HG03460 (cell line): Measurements from ENCODE around the gene SOX21.
A peak's percentile ranks its signal among the peaks of the same experiment; 100 is the strongest.

Experiments
- ATAC-seq: cut with Tn5 transposase; IDR thresholded peaks from one replicate; pipeline ENCODE4 v1.9.1; 2021; ENCODE audit not compliant: unreplicated experiment

Gene SOX21

GRCh38 chr13:94679614-94680013 is 32.7 kb downstream of the SOX21 start:
- no peak for ATAC-seq

- no peak for ATAC-seq
Measured at GRCh38 chr13:94678845-94679244, 33.5 kb downstream of the SOX21 start.

DNA sequence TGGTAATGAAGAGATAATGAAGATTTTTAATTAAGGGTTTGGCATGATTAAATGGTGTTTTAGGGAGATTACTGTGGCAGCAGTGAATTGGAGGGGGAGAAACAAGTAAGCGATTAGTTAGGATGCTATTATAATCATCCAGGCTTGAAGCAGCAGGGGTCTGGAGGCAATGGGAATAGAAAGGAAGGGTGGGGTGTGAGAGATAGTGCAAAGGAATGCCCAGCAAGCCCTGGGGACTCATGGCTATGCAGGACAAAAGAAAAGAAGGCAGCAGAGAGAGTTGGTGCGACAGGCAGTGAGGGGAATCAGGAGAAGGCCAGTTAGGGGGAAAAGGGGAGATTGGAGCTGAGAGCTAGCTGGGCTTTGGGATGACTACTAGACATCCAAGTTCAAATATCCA is 34.5 kb downstream of the SOX21 start:
- ATAC-seq, result no peak

DNA sequence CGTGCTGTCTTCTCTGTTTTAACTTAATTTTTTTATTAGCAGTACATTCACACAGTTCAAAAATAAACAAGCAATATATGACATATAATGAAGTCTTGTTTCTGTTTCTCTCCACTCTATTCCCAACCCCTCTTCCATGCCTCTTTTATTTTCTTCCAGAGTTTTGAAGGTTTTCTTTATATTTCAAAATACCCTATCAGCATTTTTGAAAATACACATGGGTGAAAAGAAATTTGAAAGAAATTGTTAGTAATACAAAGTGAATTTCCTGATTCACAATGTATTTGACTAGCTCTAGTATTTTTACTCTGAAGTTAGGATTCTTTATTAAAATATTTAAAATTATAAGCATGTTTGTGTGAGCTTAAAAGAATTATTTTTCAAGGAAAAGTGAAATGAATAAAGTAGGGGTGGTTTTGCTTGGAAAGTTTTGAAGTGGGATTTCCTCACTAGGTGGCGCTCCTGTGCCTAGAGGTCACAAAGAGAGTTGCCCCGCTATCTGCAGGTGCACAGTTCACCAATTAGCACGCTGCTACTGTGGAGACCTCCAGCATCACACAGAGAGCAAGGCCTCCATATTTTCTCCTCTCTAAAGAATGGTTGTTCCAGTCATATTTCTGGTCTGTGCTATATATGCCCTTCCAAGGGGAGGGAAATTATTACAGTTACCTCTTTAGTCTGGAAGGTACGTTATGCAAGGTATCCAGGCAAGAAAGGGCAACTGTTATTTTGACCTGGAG is 37.6 kb downstream of the SOX21 start:
- ATAC-seq, result peak; percentile 64

- ATAC-seq, result no peak
Measured at GRCh38 chr13:94673851-94674250, 38.5 kb downstream of the SOX21 start.

- ATAC-seq, result no peak
Measured at GRCh38 chr13:94672400-94672799, 39.9 kb downstream of the SOX21 start.

GRCh38 chr13:94667190-94667589 is 45.2 kb downstream of the SOX21 start:
- no peak for ATAC-seq

DNA sequence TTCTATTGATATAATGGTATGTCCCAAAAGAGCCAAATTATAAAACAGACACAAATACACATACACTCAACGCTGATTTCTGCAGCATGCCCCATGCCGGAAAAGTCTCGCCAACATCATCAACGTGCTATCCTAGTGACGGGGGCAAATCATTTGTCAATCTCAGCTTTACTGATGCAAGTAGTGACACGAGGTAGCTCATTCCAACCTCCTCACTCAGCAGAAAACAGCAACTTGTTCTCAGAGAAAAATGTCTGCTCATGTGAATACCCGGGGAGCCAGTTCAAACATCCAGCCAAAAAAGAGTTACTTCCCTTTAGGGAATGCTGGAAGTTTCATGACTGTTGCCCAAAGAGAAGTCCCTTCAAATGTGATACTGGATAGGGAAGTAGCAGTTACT is 46.3 kb downstream of the SOX21 start:
- no peak for ATAC-seq

DNA sequence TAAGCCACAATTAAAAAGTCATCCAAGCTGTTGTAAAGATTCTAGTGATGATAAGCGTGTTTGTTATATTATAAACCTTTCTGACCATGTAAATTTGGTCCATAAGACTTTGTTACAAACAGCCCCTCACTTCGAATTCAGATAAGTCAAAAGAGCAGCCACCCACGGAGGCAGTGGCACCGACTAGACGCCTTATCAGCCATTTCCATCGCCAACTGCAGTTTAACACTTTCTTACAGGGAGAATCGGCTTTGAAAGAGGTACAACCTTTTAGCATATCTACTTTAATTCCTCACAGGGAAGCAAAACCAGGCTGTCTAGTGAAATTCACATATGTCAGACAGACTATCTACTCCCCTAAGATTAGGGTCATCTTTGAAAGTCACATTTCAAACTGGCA is 47.5 kb downstream of the SOX21 start:
- no peak for ATAC-seq

DNA sequence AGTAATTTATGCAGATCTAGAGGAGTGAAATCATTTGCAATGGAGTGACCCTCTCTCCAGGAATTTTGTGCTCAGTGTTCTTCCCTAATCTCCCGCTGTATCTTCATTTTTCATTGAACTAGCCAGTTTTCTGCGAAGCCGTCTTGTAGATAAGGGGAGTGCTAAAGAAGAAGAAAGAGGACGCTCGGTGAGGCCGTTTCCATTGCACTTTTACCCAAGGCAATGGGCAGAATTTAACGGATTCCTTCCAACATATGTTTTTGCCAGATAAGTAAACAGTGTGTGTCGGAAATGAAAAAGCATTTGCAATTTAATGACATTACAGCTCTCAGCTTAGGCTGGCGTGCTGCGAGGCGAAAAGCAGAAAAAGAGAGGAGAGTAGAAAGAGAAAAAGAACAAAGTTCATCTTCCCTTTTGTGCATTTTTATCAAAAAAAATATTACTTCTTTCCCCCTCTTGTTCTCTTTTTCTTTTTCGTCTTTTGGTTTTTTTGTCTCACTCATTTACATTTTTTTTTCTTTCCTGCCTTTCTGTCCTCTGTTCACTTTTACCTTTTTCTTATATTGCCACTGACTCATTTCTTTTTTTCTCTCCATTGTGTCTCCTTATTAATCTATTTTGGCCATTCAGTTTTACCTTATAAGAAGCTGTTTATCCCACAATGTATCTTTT is 49.9 kb downstream of the SOX21 start:
- ATAC-seq, result no peak

DNA sequence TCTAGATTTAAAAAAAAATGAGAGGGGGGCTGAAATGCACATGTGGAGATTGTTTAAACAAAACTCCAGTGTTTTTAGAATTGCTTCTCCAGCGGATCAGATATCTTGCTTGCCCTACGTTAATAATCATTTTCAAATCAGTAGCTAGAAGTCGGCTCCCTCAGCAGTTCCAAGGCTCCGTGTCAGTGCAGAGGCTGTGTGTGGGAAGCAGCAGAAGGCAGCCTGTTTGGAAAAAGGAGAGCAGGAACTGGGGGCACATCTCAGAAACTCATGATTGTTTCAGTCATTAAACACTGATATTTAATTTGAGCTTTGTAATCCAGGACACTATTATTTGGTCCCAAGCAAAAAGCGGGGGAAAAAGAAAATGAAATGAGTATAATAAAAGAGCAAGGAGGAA is 50.9 kb downstream of the SOX21 start:
- ATAC-seq, result no peak

- no peak for ATAC-seq
Measured at GRCh38 chr13:94660695-94661326, 51.5 kb downstream of the SOX21 start.
